ENCODE data around the gene FSHR. TPM values are rescaled to one million over a fixed set of nuclear protein-coding genes. Genes with fewer than 3 reads are reported as not detected.

Gene FSHR
- total and polyA plus RNA-seq, 2 of the 8 experiments (the other 6 are each of a cell fraction or from before 2014, with no cell fraction given) = not detected

- H2BK120ac ChIP-seq (replicated peaks; ENCODE audit: low read depth, low read length) = no peak overlapping the region
- H3K27ac ChIP-seq (ENCODE audit: low read depth, low read length) = no peak overlapping the region
- ChIA-PET POLR2A (ENCODE audit: partially characterized antibody) (no interaction called here), CTCF (ENCODE audit: partially characterized antibody) (interaction anchor here (0.7 to 3.6 kb wide), 3 partner anchors 15 to 139 kb away, joined by 3 to 15 read pairs (median 3); no protein-coding TSS in a partner anchor)
- no peaks in the 10 kb centered on the region for H3K36me3 ChIP-seq (ENCODE audit: control insufficient read depth in 2 of 4, insufficient read depth in 4 of 4, low read length in 3 of 4)
- no peak overlapping the region for H3K18ac ChIP-seq (ENCODE audit: extremely low read depth, low read length)
- DNase-seq (ENCODE audit: low read depth in 1 of 2, low spot score in 2 of 2) (no peak), FAIRE-seq (no peak)
- no peak overlapping the region for H3K23ac ChIP-seq (ENCODE audit: insufficient read length)
- H3K14ac ChIP-seq (ENCODE audit: insufficient read length) = no peak overlapping the region
- H3K4ac ChIP-seq (replicated peaks; ENCODE audit: insufficient read length, low read depth, low read length) = no peak overlapping the region
- H2AFZ ChIP-seq (ENCODE audit: low read length) = no peak overlapping the region
- no peak overlapping the region for H3K56ac ChIP-seq (replicated peaks; ENCODE audit: insufficient read length, low read depth, low read length)
- no peak overlapping the region for H2BK5ac ChIP-seq (ENCODE audit: low read depth, low read length)
- no peak overlapping the region for H4K8ac ChIP-seq (ENCODE audit: extremely low read depth, insufficient read depth, low read length)
- no peak overlapping the region for H2AK5ac ChIP-seq (ENCODE audit: low read depth, low read length)
- no peak overlapping the region for H4K5ac ChIP-seq (ENCODE audit: insufficient read length, low read depth, low read length)
- H4K91ac ChIP-seq (replicated peaks; ENCODE audit: insufficient read length, low read length) = no peak overlapping the region
- 95% methylated on average over 4 of the region's 4 CpGs; no CpG with 5 or more reads in 1 of the 2 experiments for WGBS, 2 experiments (ENCODE audit: extremely low coverage in 1 of 2, insufficient coverage in 1 of 2, insufficient read length in 1 of 2, insufficient replicate concordance in 2 of 2, low coverage in 1 of 2, low lambda C conversion rate in 2 of 2, missing lambda C conversion rate in 1 of 2)
- H3K4me1 ChIP-seq (replicated peaks in 1 of 4; ENCODE audit: control insufficient read depth in 3 of 4, insufficient read depth in 4 of 4, low read length in 3 of 4) = peaks cover 0 to 4% (median 0%) of the 10 kb centered on the region in 4 experiments; a peak in 1 of 7 replicates
- no peaks in the 10 kb centered on the region for H3K23me2 ChIP-seq (ENCODE audit: low read depth, low read length)
- no peaks in the 10 kb centered on the region; a peak in 1 of 7 replicates for H3K27me3 ChIP-seq (replicated peaks in 1 of 4; ENCODE audit: control insufficient read depth in 3 of 4, extremely low read depth in 1 of 4, insufficient read depth in 3 of 4, low read length in 3 of 4)
- no peak overlapping the region for H3K9ac ChIP-seq (replicated peaks in 1 of 4; ENCODE audit: extremely low read depth in 1 of 4, low read depth in 3 of 4, low read length in 3 of 4)
- H3K79me2 ChIP-seq (ENCODE audit: control insufficient read depth in 1 of 2, insufficient read depth in 2 of 2, low read length in 2 of 2) = no peaks in the 10 kb centered on the region
- no peak overlapping the region for H2BK15ac ChIP-seq (ENCODE audit: low read length)
- H3K9me3 ChIP-seq (ENCODE audit: insufficient read depth in 2 of 2, low read depth in 1 of 2, low read length in 1 of 2) = no peaks in the 10 kb centered on the region
- no peak overlapping the region for H2BK20ac ChIP-seq (ENCODE audit: low read length)
- no peaks in the 10 kb centered on the region for H3K79me1 ChIP-seq (ENCODE audit: low read depth, low read length)
- H3K4me2 ChIP-seq (ENCODE audit: insufficient read depth in 1 of 2, low read depth in 2 of 2, low read length in 2 of 2) = no peak overlapping the region
- H2BK12ac ChIP-seq (ENCODE audit: low read depth, low read length) = no peak overlapping the region
- H4K20me1 ChIP-seq (replicated peaks in 1 of 2; ENCODE audit: control insufficient read depth in 1 of 2, insufficient read depth in 2 of 2, low read length in 2 of 2) = no peaks in the 10 kb centered on the region
- no peak overlapping the region for H3K4me3 ChIP-seq (ENCODE audit: extremely low read depth in 1 of 4, insufficient read depth in 2 of 4, low read depth in 3 of 4, low read length in 4 of 4)
- TF ChIP-seq TEAD4 (IDR thresholded peaks at IDR 0.05; ENCODE audit: low read depth, low read length) (no peak), SUZ12 (IDR thresholded peaks at IDR 0.05; ENCODE audit: low read length) (no peak), USF2 (IDR thresholded peaks at IDR 0.05; ENCODE audit: low read length) (no peak), EGR1 (IDR thresholded peaks at IDR 0.05; ENCODE audit: borderline replicate concordance, low read depth, low read length) (no peak), KDM4A (IDR thresholded peaks at IDR 0.05; ENCODE audit: low read depth, low read length, severe bottlenecking) (no peak), CBX8 (IDR thresholded peaks at IDR 0.05; ENCODE audit: borderline replicate concordance, low read depth, low read length) (no peak)
Observed at GRCh38 chr2:48961009-48961408, 193.3 kb downstream of the FSHR start.
